Neural progenitor cell (in vitro differentiated cells): ENCODE results near the gene TNS3. TPM values are rescaled to one million over a fixed set of nuclear protein-coding genes. Genes with fewer than 3 reads are reported as not detected.

ENCODE experiments used
- DNase-seq: peaks from one replicate; pipeline ENCODE4 v3.0.0-alpha.2; 2016; ENCODE audit warnings: low spot score
- H2AFZ ChIP-seq: fragments of 200-600 bp; sonication (generic); replicated peaks from 2 replicates; pipeline ENCODE4 v1.6.1; 2016; ENCODE audit warnings: antibody characterized with exemption
- H3F3A ChIP-seq: fragments of 200-600 bp; sonication (generic); 2 replicates; pipeline ENCODE4 v1.6.1; 2016; ENCODE audit warnings: antibody characterized with exemption, low read depth
- H3K27ac ChIP-seq: fragments of 200-600 bp; sonication (generic); 2 replicates; pipeline ENCODE4 v1.5.1; 2016; ENCODE audit warnings: mild to moderate bottlenecking
- H3K27me3 ChIP-seq: fragments of 200-600 bp; sonication (generic); 2 replicates; pipeline ENCODE4 v1.6.1; 2016; ENCODE audit warnings: mild to moderate bottlenecking, moderate library complexity
- H3K36me3 ChIP-seq: fragments of 200-600 bp; sonication (generic); 2 replicates; pipeline ENCODE4 v1.5.1; 2016
- H3K4me1 ChIP-seq: fragments of 200-600 bp; sonication (generic); 2 replicates; pipeline ENCODE4 v1.6.1; 2016; ENCODE audit warnings: mixed run types
- H3K4me2 ChIP-seq: fragments of 200-600 bp; sonication (generic); 2 replicates; pipeline ENCODE4 v1.6.1; 2016
- H3K4me3 ChIP-seq: fragments of 200-600 bp; sonication (generic); 2 replicates; pipeline ENCODE4 v1.5.1; 2016
- H3K79me2 ChIP-seq: fragments of 200-600 bp; sonication (generic); 2 replicates; pipeline ENCODE4 v1.6.1; 2016; ENCODE audit warnings: low read depth
- H3K9ac ChIP-seq: fragments of 200-600 bp; sonication (generic); 2 replicates; pipeline ENCODE4 v1.6.1; 2016
- H3K9me3 ChIP-seq: fragments of 200-600 bp; sonication (generic); 2 replicates; pipeline ENCODE4 v1.5.1; 2016; ENCODE audit warnings: low read depth
- H4K20me1 ChIP-seq: fragments of 200-600 bp; sonication (generic); 2 replicates; pipeline ENCODE4 v1.6.1; 2016; ENCODE audit warnings: low read depth
- H3K27ac Mint-ChIP-seq: 3 replicates; pipeline ENCODE4 v1.8.0; 2021; ENCODE audit warnings: mixed read lengths
- H3K27me3 Mint-ChIP-seq: 2 replicates; pipeline ENCODE4 v1.8.0; 2022; ENCODE audit warnings: low read depth, mild to moderate bottlenecking, inconsistent platforms, moderate library complexity, mixed read lengths; ENCODE audit not compliant: insufficient read depth
- H3K36me3 Mint-ChIP-seq: 3 replicates; pipeline ENCODE4 v1.8.0; 2021; ENCODE audit warnings: mixed read lengths
- H3K4me1 Mint-ChIP-seq: 3 replicates; pipeline ENCODE4 v1.8.0; 2021; ENCODE audit warnings: mixed read lengths
- H3K4me3 Mint-ChIP-seq: 3 replicates; pipeline ENCODE4 v1.8.0; 2021; ENCODE audit warnings: mild to moderate bottlenecking, moderate library complexity, mixed read lengths
- H3K9me3 Mint-ChIP-seq: 3 replicates; pipeline ENCODE4 v1.8.0; 2020; ENCODE audit warnings: mixed read lengths
- CTCF ChIP-seq: fragments of 200-600 bp; sonication (generic); IDR thresholded peaks from 2 replicates; pipeline ENCODE4 v1.5.1; 2017; ENCODE audit warnings: antibody characterized with exemption, mild to moderate bottlenecking
- EZH2 ChIP-seq: fragments of 200-600 bp; sonication (generic); IDR thresholded peaks from 2 replicates; pipeline ENCODE4 v1.6.1; 2017; ENCODE audit warnings: antibody characterized with exemption, mild to moderate bottlenecking, moderate library complexity
- EZH2phosphoT487 ChIP-seq: fragments of 200-600 bp; sonication (generic); IDR thresholded peaks from 2 replicates; pipeline ENCODE4 v1.6.1; 2017; ENCODE audit warnings: antibody characterized with exemption
- total RNA-seq: library from RNA; depleted of rRNA; stranded (reverse); fragments of >200 nt; gene quantifications from 2 replicates; pipeline ENCODE4 v1.2.3, GENCODE V29; 2015; ENCODE audit warnings: low replicate concordance

TNS3 gene
- total RNA-seq, 1 donor from 2014 or later: 15.0 TPM

GRCh38 chr7:47577321-47577919 lies 4.5 kb downstream of the TNS3 start:
- Histone ChIP-seq H3K4me1 (peaks cover 15% of the 10 kb centered on the region), H3F3A (no peaks in the 10 kb centered on the region), H3K36me3 (no peaks in the 10 kb centered on the region), H3K9ac (no peak overlapping the region), H3K4me3 (no peak overlapping the region), H3K27ac (no peak overlapping the region), H3K4me2 (no peak overlapping the region), H2AFZ (no peak overlapping the region), H3K27me3 (peaks cover 13% of the 10 kb centered on the region), H3K9me3 (no peaks in the 10 kb centered on the region), H4K20me1 (peaks cover 7% of the 10 kb centered on the region), H3K79me2 (peaks cover 18% of the 10 kb centered on the region)
- H3K4me1 Mint-ChIP-seq: peaks cover 36% of the 10 kb centered on the region
- H3K36me3 Mint-ChIP-seq: peaks cover 4% of the 10 kb centered on the region
- no peaks in the 10 kb centered on the region for H3K9me3 Mint-ChIP-seq
- DNase-seq: no peak
- H3K27ac Mint-ChIP-seq: no peak overlapping the region
- H3K4me3 Mint-ChIP-seq: no peak overlapping the region
- TF ChIP-seq EZH2phosphoT487 (no peak), CTCF (no peak), EZH2 (no peak)
- peaks cover 1% of the 10 kb centered on the region for H3K27me3 Mint-ChIP-seq

- Mint-ChIP-seq H3K27me3 (no peaks in the 10 kb centered on the region), H3K4me3 (no peak overlapping the region), H3K36me3 (peaks cover 4% of the 10 kb centered on the region), H3K9me3 (no peaks in the 10 kb centered on the region), H3K4me1 (peaks cover 39% of the 10 kb centered on the region), H3K27ac (no peak overlapping the region)
- Histone ChIP-seq H3K9ac (no peak overlapping the region), H3K4me2 (no peak overlapping the region), H3K27me3 (peaks cover 9% of the 10 kb centered on the region), H3K27ac (no peak overlapping the region), H4K20me1 (peaks cover 7% of the 10 kb centered on the region), H3K79me2 (peaks cover 18% of the 10 kb centered on the region), H3K9me3 (no peaks in the 10 kb centered on the region), H3K4me1 (peaks cover 15% of the 10 kb centered on the region), H3F3A (no peaks in the 10 kb centered on the region), H3K36me3 (no peaks in the 10 kb centered on the region), H3K4me3 (no peak overlapping the region), H2AFZ (no peak overlapping the region)
- TF ChIP-seq EZH2phosphoT487 (no peak), CTCF (no peak), EZH2 (no peak)
- no peak for DNase-seq
Observed at GRCh38 chr7:47576866-47577306, 5.0 kb downstream of the TNS3 start.

GRCh38 chr7:47576031-47576865 lies 5.7 kb downstream of the TNS3 start:
- Histone ChIP-seq H3K9me3 (no peaks in the 10 kb centered on the region), H2AFZ (no peak overlapping the region), H4K20me1 (peaks cover 7% of the 10 kb centered on the region), H3K9ac (no peak overlapping the region), H3K36me3 (no peaks in the 10 kb centered on the region), H3K4me1 (peaks cover 15% of the 10 kb centered on the region), H3K4me3 (no peak overlapping the region), H3K27me3 (peaks cover 3% of the 10 kb centered on the region), H3K4me2 (no peak overlapping the region), H3K27ac (no peak overlapping the region), H3K79me2 (peaks cover 18% of the 10 kb centered on the region), H3F3A (no peaks in the 10 kb centered on the region)
- H3K4me1 Mint-ChIP-seq: peaks cover 42% of the 10 kb centered on the region
- peak overlapping the region; percentile 42 for H3K27ac Mint-ChIP-seq
- H3K9me3 Mint-ChIP-seq: no peaks in the 10 kb centered on the region
- no peaks in the 10 kb centered on the region for H3K27me3 Mint-ChIP-seq
- H3K36me3 Mint-ChIP-seq: peaks cover 4% of the 10 kb centered on the region
- no peak for TF ChIP-seq CTCF
- no peak for TF ChIP-seq EZH2
- no peak for TF ChIP-seq EZH2phosphoT487
- DNase-seq: peak; percentile 7
- no peak overlapping the region for H3K4me3 Mint-ChIP-seq
